OCI-M1 (cell line): ENCODE data around the gene OR10G7.
"Not testable (repeated sequence)": the region's sequence is repeated elsewhere in the genome, so short reads cannot be mapped to it uniquely, and the experiment has no call there.

Source experiments
- DNase-seq: peaks from one replicate; lab custom pipeline; 2025; lab: John Stamatoyannopoulos, UW

The OR10G7 gene

GRCh38 chr11:124043420-124043819, 2.3 kb upstream of the OR10G7 start:
- DNase-seq = peak; percentile 24

DNA sequence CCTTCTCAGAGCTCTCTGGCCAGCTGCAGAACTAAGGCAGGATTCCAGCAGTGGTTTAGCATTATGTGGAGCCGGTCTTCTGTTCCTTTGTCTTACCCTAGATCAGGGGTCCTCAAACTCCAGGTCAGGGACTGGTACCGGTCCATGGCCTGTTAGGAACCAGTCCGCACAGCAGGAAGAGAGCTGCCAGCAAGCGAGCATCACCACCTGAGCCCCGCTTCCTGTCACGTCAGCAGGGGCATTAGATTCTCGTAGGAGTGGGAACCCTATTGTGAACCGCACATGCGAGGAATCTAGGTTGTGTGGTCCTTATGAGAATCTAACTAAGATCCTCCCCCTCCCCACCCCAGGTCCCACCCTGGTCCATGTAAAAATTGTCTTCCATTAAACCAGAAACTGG, 1.6 kb downstream of the OR10G7 start:
- no peak for DNase-seq

- no peak for DNase-seq
These were observed 4.5 kb downstream of the OR10G7 start for GRCh38 chr11:124036666-124037065.

DNA sequence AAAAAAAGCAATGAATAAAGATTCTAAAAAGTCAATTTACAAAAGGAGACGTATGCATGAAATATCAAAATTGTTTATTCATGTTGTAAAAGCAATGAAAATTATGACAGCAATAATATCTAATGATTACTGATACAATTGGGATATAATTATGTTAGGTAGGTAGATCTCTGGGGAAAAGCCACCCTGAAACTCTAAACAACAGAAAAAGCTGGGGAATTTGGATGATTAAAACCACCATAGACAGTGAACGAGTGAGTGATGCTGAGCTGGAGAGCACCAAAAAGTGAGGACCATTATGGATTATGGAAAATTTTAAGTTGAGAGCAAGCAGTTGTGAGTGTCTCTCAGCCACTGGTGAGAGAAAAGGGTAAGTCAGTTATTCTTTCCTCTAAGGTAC, 14.6 kb downstream of the OR10G7 start, which contains the start of gene OR10G8:
Gene OR10G8 (plus strand): TSS at position 301 of the 400 bp plus-strand sequence. CDS start 2,825 bp downstream, outside the sequence.
- DNase-seq = no peak

GRCh38 chr11:124015837-124016236, 25.3 kb downstream of the OR10G7 start:
- not testable (repeated sequence) for DNase-seq

- DNase-seq = no peak
These were observed 28.4 kb downstream of the OR10G7 start, which contains the start of gene OR10G4 for GRCh38 chr11:124012697-124013096. Gene OR10G4, plus strand, starts transcription at chr11:124012997. Its CDS starts 2,578 bp downstream, at chr11:124015575.

DNA sequence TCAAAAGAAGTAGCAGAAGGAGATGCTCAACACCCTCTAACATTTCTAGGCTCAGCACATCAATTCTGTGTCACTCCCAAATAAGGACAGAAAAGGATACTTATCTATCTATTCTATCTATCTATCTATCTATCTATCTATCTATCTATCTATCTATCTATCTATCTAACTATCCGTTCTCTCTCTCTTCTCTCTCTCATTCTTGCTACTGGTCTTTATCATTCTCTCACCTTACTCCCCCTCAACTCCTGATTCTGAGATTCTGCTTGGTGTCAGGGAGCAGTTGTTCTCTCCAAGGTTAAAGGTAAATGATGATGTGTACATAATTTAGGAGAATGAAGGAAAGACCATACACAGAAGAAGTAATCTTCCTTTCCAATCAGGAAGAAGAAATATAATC, 46.0 kb downstream of the OR10G7 start, which contains the start of gene OR10G6:
Gene OR10G6 (minus strand): TSS at position 43 of the 400 bp plus-strand sequence. CDS start 0 bp downstream, at position 43.
- DNase-seq = no peak
